Trophoblast cell (in vitro differentiated cells and primary cell): ENCODE measurements around the gene NCOA7.

Experiments used
- DNase-seq, 2 donors: peaks; one replicate each; pipeline ENCODE4 v3.0.0-alpha.2; 2016
- H2AFZ ChIP-seq: 2 replicates; pipeline ENCODE4 v1.6.1; 2013; ENCODE audit warnings: low read length, moderate library complexity, mild to moderate bottlenecking; ENCODE audit not compliant: insufficient read depth, poor library complexity
- H2AK5ac ChIP-seq: 2 replicates; pipeline ENCODE4 v1.6.1; 2013; ENCODE audit warnings: mild to moderate bottlenecking, low read length
- H2BK120ac ChIP-seq: 2 replicates; pipeline ENCODE4 v1.6.1; 2013; ENCODE audit warnings: low read length, mild to moderate bottlenecking, moderate library complexity; ENCODE audit not compliant: insufficient read depth, poor library complexity
- H2BK12ac ChIP-seq: 2 replicates; pipeline ENCODE4 v1.6.1; 2013; ENCODE audit warnings: mild to moderate bottlenecking, low read length, moderate library complexity
- H2BK5ac ChIP-seq: 2 replicates; pipeline ENCODE4 v1.6.1; 2013; ENCODE audit warnings: low read length, low read depth, moderate library complexity, mild to moderate bottlenecking; ENCODE audit not compliant: poor library complexity
- H3K14ac ChIP-seq: 2 replicates; pipeline ENCODE4 v1.6.1; 2013; ENCODE audit warnings: mild to moderate bottlenecking, low read length
- H3K18ac ChIP-seq: 2 replicates; pipeline ENCODE4 v1.6.1; 2013; ENCODE audit warnings: mild to moderate bottlenecking, low read length
- H3K23ac ChIP-seq: 2 replicates; pipeline ENCODE4 v1.6.1; 2013; ENCODE audit warnings: low read length
- H3K27ac ChIP-seq: 2 replicates; pipeline ENCODE4 v1.5.1; 2013; ENCODE audit warnings: low read depth, mild to moderate bottlenecking, inconsistent platforms, low read length, moderate library complexity
- H3K27me3 ChIP-seq: 2 replicates; pipeline ENCODE4 v1.6.1; 2013; ENCODE audit warnings: inconsistent platforms, mild to moderate bottlenecking, low read length, moderate library complexity; ENCODE audit not compliant: insufficient read depth
- H3K36me3 ChIP-seq, 2 experiments: 1 replicate in 1 of 2; 2 replicates in 1 of 2; pipeline ENCODE4 v1.6.1; 2013; ENCODE audit warnings: low read length in 2 of 2, mild to moderate bottlenecking in 2 of 2, moderate library complexity in 1 of 2; ENCODE audit not compliant: insufficient read depth in 2 of 2, control insufficient read depth in 1 of 2
- H3K4ac ChIP-seq: 2 replicates; pipeline ENCODE4 v1.6.1; 2013; ENCODE audit warnings: low read depth, mild to moderate bottlenecking, low read length, moderate library complexity
- H3K4me1 ChIP-seq, 2 experiments: 1 replicate in 1 of 2; 2 replicates in 1 of 2; pipeline ENCODE4 v1.6.1; 2013; ENCODE audit warnings: low read length in 2 of 2, mild to moderate bottlenecking in 2 of 2, moderate library complexity in 1 of 2; ENCODE audit not compliant: insufficient read depth in 2 of 2, control insufficient read depth in 1 of 2
- H3K4me2 ChIP-seq: 2 replicates; pipeline ENCODE4 v1.6.1; 2013; ENCODE audit warnings: inconsistent platforms, mild to moderate bottlenecking, low read length, moderate library complexity
- H3K4me3 ChIP-seq: 2 replicates; pipeline ENCODE4 v1.5.1; 2013; ENCODE audit warnings: mild to moderate bottlenecking, low read depth, low read length, inconsistent platforms
- H3K79me1 ChIP-seq: one replicate; pipeline ENCODE4 v1.6.1; 2013; ENCODE audit warnings: low read length
- H3K79me2 ChIP-seq: 2 replicates; pipeline ENCODE4 v1.6.1; 2013; ENCODE audit warnings: low read length, mild to moderate bottlenecking; ENCODE audit not compliant: control insufficient read depth, insufficient read depth, poor library complexity
- H3K9ac ChIP-seq: 2 replicates; pipeline ENCODE4 v1.6.1; 2013; ENCODE audit warnings: mild to moderate bottlenecking, low read length
- H3K9me3 ChIP-seq: 2 replicates; pipeline ENCODE4 v1.6.1; 2013; ENCODE audit warnings: low read depth, mild to moderate bottlenecking, control low read depth, inconsistent platforms, low read length; ENCODE audit not compliant: insufficient read depth
- H4K12ac ChIP-seq: 2 replicates; pipeline ENCODE4 v1.6.1; 2013; ENCODE audit warnings: low read depth, mild to moderate bottlenecking, low read length, moderate library complexity
- H4K8ac ChIP-seq: 2 replicates; pipeline ENCODE4 v1.6.1; 2013; ENCODE audit warnings: low read depth, mild to moderate bottlenecking, low read length, moderate library complexity
- H4K91ac ChIP-seq: one replicate; pipeline ENCODE4 v1.6.1; 2013; ENCODE audit warnings: low read depth, mild to moderate bottlenecking, low read length, moderate library complexity
- WGBS: extraction: QIAGEN DNeasy Blood & Tissue Kit; methylation state at CpG from one replicate; pipeline ENCODE4 v1.1.7; 2013; ENCODE audit warnings: missing lambda C conversion rate; ENCODE audit not compliant: insufficient read length, insufficient coverage; ENCODE audit errors: extremely low coverage; 5-methylcytosine and 5-hydroxymethylcytosine counted together

The NCOA7 gene

DNA sequence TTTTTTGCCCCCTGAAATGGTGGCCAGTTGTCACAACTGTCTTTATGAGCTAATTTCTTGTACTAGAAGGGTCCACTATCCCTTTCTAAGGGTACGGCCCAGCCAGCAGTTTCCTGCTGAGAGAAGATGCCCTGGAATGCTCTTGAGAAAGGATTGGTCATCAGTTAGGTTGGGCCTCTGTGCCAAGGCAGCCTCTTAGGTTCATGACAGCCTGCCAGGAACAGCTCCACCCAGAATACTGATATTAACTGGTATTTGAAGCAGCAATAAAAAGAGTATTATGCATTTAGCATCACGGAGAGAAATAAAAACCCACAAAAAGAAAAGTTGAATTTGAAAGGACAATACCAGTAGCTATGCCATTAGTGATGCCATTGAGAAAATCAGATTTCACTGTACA lies 156.9 kb downstream of the NCOA7 start:
- no peak overlapping the region for H3K9ac ChIP-seq
- H3K27ac ChIP-seq = no peak overlapping the region
- no peaks in the 10 kb centered on the region for H3K79me2 ChIP-seq
- H3K36me3 ChIP-seq = no peaks in the 10 kb centered on the region
- H3K4me3 ChIP-seq = no peak overlapping the region
- no peak overlapping the region for H4K91ac ChIP-seq
- no peak overlapping the region for H2AK5ac ChIP-seq
- H2BK120ac ChIP-seq = no peak overlapping the region
- no peak overlapping the region for H4K8ac ChIP-seq
- H3K4ac ChIP-seq = no peak overlapping the region
- H3K4me2 ChIP-seq = no peak overlapping the region
- H2BK12ac ChIP-seq = no peak overlapping the region
- H3K14ac ChIP-seq = no peak overlapping the region
- H2BK5ac ChIP-seq = no peak overlapping the region
- no peak overlapping the region for H3K23ac ChIP-seq
- H2AFZ ChIP-seq = no peak overlapping the region
- no peaks in the 10 kb centered on the region for H3K9me3 ChIP-seq
- no CpG with 5 or more reads among the region's 2 CpGs for WGBS
- peaks cover 3% of the 10 kb centered on the region for H3K79me1 ChIP-seq
- no peak overlapping the region for H4K12ac ChIP-seq
- H3K27me3 ChIP-seq = no peaks in the 10 kb centered on the region
- no peak overlapping the region for H3K18ac ChIP-seq
- no peak for DNase-seq
- peaks cover 5 to 9% of the 10 kb centered on the region in 2 experiments for H3K4me1 ChIP-seq

GRCh38 chr6:125948455-125948854 lies 157.7 kb downstream of the NCOA7 start:
- Histone ChIP-seq H2BK12ac (no peak overlapping the region), H3K27me3 (no peaks in the 10 kb centered on the region), H4K8ac (no peak overlapping the region), H3K4me1 (peaks cover 0 to 2% of the 10 kb centered on the region in 2 experiments), H2BK5ac (no peak overlapping the region), H3K18ac (no peak overlapping the region), H3K4me3 (no peak overlapping the region), H3K14ac (no peak overlapping the region), H3K27ac (no peak overlapping the region), H2BK120ac (no peak overlapping the region), H2AK5ac (no peak overlapping the region), H2AFZ (no peak overlapping the region), H3K4me2 (no peak overlapping the region), H3K79me2 (no peaks in the 10 kb centered on the region), H3K79me1 (peaks cover 1% of the 10 kb centered on the region), H3K4ac (no peak overlapping the region), H4K91ac (no peak overlapping the region), H3K23ac (no peak overlapping the region), H3K9me3 (no peaks in the 10 kb centered on the region), H4K12ac (no peak overlapping the region), H3K36me3 (no peaks in the 10 kb centered on the region), H3K9ac (no peak overlapping the region)
- no CpG with 5 or more reads among the region's 3 CpGs for WGBS
- DNase-seq = no peak

- Histone ChIP-seq H3K18ac (no peak overlapping the region), H3K14ac (no peak overlapping the region), H2BK5ac (no peak overlapping the region), H2BK120ac (no peak overlapping the region), H2BK12ac (no peak overlapping the region), H3K4me2 (no peak overlapping the region), H3K79me1 (peaks cover 1% of the 10 kb centered on the region), H2AFZ (no peak overlapping the region), H3K9me3 (no peaks in the 10 kb centered on the region), H3K9ac (no peak overlapping the region), H3K36me3 (no peaks in the 10 kb centered on the region), H4K12ac (no peak overlapping the region), H3K79me2 (no peaks in the 10 kb centered on the region), H3K4me3 (no peak overlapping the region), H3K27me3 (no peaks in the 10 kb centered on the region), H3K4me1 (peaks cover 0 to 2% of the 10 kb centered on the region in 2 experiments), H4K91ac (no peak overlapping the region), H3K27ac (no peak overlapping the region), H2AK5ac (no peak overlapping the region), H3K4ac (no peak overlapping the region), H3K23ac (no peak overlapping the region), H4K8ac (no peak overlapping the region)
- no CpG with 5 or more reads among the region's 2 CpGs for WGBS
- DNase-seq = no peak
Measured at GRCh38 chr6:125949069-125949468, 158.3 kb downstream of the NCOA7 start.

GRCh38 chr6:125950293-125950692 lies 159.5 kb downstream of the NCOA7 start:
- Histone ChIP-seq H3K23ac (no peak overlapping the region), H3K14ac (no peak overlapping the region), H2BK12ac (no peak overlapping the region), H2AFZ (no peak overlapping the region), H3K36me3 (no peaks in the 10 kb centered on the region), H3K4me3 (no peak overlapping the region), H3K27ac (no peak overlapping the region), H3K79me2 (no peaks in the 10 kb centered on the region), H3K4me2 (no peak overlapping the region), H4K12ac (no peak overlapping the region), H4K91ac (no peak overlapping the region), H3K4me1 (peaks cover 0 to 2% of the 10 kb centered on the region in 2 experiments), H2BK5ac (no peak overlapping the region), H3K9me3 (no peaks in the 10 kb centered on the region), H2AK5ac (no peak overlapping the region), H2BK120ac (no peak overlapping the region), H3K18ac (no peak overlapping the region), H3K9ac (no peak overlapping the region), H3K27me3 (no peaks in the 10 kb centered on the region), H3K4ac (no peak overlapping the region), H3K79me1 (peaks cover 1% of the 10 kb centered on the region), H4K8ac (no peak overlapping the region)
- WGBS = no CpG with 5 or more reads among the region's 6 CpGs
- peak; percentile 38 to 40 for DNase-seq
